Activated T-cell treated with anti-CD3 and anti-CD28 coated beads for 24 hours (primary cell): ENCODE results near the gene GPR148.

Experiments
- DNase-seq: peaks from one replicate; pipeline ENCODE4 v3.0.0-alpha.2; 2020; ENCODE audit warnings: low read depth

Gene GPR148

DNA sequence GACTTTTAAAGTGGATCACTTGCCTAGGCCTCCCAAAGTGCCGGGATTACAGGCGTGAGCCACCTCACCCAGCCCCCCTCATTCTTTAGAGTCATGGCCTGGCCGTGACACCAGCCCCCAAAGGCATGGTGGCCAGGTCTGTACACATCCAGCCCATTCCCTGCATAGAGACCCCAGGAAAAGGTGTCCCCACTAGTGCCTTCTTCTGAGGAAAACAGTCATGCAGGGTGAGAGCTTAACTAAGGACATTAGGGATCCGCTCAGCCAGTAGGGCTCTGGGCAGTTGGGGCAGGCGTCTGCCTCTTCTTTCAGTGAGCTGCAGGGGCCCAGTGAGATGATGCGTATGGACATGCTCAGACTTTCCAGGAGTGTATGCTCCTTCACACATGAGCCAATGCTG, 20.8 kb downstream of the GPR148 start:
- no peak for DNase-seq

DNA sequence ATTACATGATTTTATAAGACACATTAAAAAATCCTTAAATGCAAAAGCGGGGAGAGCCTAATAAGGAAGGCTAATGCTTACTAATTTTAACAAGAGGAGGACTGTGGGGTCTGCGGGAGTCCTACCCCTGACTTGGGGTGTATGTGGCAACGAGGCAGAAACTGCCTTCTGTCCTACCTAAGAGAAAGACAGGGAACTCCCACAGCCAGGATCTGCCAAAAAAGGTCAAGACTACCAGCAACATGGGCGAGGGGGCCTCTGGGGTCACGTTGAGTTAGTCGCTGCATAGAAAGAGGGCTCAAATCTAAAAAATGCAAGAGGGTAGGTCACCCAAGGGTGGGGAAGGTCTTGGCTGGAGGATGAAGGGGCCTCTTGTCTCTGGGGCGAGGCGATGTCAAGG, 25.9 kb downstream of the GPR148 start:
- DNase-seq, result no peak

DNA sequence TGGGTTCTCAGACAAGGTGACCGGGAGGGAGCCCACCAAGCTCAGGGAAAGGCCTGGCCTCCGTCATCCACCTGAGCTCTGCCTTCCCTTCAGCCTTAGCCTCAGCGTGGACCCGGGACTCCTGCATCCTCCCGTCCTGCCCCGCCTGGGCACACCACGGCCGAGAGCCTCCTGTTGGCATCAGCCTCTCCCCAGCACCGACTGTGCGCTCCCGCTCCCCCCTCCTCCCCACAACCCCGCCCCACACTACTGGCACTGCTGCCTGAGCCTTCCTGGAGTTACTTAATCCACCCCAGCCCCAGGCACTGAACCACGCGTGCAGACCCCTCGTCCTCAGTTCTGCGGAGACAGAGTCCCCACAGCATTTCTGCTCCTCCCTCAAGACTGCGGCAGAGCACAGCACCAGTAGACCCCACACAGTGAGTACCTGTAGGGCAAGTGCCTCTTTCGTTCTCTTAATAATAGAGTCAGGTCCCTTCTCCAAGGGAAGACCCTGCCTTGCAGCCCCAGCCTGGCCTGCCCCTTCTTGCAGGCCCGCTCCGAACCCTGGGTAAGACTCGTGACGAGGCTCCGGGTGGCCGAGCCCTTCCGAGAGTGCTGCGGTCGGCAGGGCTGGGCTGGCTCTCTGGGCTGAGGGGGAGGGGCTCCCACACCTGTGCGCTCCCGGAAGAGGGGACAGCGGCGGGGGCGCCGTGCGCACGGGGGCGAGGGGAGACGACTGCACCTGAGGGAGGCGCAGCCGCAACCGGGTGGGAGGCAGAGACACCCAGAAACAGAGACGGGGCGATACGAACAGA, 26.6 kb downstream of the GPR148 start, which contains the start of gene AMER3:
Gene AMER3 (plus strand): TSS at position 285 of the 797 bp plus-strand sequence. CDS start 6,533 bp downstream, outside the sequence.
- DNase-seq, result no peak

DNA sequence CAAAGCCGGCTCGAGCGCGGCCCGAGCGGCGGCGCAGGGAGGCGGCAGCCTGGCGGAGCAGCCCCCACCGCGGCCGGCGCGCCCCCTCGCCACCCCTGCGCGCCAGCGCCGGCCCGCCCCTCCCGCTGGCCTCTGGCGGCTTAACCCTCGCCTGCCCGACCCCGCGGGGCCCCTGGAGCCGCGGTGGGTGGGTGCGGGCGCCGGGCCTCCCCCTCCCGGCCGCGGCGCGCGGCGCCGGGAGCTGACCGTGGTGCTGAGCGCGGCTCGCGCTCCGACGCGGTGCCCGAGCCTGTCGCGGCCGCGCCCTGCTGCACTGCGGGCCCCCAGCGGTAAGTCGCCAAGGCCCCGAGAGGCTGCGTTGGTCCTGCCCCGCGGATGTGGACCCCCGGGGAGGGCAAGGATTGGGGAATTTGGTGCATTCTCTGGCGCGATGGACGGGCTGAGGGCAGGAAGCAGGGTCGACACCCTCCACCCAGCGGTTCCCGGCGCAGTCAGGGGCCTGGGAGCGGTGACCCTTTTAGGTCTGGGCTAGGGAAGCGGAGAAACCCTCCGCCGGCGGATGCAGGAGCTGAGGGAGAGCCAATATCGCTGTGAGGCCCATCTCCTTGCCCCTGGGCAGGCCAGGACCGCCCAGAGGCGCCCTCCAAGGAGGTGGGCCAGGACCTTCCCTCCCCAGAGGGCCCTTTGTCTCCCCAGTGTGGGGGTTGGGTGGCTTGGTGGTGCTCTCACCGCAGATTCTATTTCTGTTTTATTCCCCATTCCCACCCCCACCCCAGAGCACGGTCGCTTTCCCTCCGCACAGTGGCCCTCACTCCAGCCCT, 27.4 kb downstream of the GPR148 start:
- DNase-seq, result peak; percentile 3

DNA sequence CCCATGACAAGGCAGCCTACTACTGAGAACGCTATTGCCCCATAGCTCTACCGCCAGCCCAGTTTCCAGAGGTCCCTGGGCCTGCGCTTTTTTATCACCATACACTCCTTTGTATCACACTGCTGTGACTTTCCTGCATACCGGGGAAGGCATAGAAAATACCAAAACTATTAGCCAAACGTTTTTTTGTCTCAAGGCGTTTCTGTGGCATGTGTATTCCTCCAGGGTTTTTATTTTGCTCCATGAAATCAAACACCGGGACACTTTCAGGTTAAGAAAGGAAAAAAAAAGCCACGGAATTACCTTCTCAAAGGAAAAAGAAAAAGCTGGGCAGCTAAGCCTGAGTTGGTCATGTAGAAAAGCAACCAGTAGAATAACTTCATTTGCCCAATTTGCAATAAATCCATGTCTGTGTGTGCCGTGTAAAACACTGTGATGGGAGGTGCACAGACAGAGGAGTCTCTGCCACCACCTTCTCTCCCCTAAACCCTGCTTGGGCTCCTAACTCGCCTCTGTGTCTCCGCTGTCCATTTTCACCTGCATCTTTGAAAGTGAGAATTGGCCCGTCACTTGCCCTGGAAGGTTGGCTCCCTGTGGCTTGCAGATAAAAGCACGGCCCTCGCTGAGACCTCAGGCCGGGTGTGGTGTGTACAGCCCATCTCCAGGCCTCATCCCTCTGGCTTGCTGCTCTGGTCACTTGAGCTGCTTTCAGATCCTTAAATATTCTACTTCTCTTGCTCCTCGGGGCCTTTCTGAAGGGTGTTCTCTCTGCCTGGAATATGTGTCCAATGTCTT, 28.2 kb downstream of the GPR148 start:
- DNase-seq, result no peak

DNA sequence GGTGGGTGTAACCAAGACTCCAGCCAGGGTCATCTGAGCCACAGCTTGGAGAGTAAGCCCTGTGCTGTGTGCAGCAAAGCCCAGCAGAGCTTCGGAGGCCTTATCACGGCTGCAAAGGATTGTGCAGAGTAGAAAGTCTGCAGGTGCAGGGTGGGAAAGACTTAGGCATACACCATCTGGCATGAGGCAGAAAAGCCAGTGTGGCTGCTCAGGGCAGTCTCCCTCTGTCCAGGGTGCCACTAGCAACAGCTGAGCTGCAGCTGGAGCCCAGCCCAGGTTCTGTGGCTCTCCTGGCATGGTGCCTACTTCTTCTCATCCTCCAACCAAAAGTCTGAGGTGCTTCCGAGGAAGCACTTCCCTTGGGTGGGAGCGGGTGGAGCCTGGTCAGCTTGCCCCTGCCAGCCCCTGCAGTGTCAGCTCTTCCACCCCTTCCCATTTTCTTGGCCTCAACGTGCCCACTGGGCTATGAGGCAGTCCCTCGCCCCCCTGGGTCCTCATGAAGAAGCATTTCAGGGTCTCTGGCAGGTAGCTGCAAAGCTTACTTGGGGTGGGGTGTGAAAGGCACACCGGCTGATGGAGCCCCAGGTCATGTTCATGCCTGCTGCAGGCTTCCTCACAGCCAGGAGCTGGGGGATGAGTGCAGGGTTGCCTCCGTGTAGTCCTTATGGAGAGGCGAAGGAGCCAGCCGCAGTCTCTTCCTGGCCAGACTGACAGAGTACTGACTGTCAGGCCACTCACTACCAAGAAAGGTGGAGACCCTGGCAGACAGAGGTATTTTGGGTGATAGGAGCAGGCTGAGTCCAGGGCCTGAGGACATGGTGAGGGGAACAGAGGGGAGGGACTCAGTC, 31.3 kb downstream of the GPR148 start:
- DNase-seq, result no peak

DNA sequence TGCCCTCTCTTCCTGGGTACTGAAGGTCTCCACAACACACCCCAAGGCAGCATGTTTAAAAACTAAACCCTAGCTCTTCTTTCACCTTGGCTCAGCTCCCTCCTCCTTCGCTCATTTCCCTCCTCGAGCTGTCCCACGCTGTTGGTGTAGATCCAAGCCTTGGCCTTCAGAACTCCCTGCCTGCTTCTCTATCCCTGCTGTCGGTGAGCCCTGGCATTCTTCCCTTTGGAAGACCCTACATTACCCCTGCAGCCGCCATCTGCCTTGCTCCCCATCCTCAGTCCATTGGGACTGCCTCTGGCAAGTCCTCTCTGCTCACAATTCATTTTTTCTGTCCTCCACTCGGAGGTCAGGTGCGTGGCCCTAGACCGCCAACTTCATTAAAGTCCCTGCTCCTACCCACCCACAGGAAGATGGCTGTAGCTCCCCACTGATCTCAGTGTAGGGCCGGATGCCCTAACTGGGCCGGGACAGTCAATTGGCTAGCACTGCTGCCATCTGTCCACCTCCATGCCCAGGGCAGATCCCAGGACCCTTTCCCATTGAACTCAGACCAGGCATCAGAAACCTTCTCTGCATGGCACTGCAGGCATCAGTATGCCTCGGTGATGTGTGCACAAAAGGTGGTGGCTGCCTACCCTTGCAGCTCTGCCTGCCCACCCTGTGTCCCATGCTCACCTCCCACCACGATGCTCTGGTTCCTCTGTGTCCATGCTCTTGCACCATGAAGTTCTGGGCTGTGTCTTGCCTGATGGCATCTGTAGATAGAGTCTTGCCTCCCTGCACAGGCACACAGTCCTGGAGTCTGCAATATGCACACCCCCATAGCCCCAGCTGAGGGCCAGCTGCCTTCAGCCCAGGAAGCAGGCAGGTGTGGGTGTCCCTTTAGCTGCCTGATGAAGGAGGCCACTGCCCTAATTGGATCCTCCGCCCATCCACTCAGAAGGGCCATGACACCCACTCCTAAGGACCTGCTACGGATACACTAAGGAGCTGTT, 32.2 kb downstream of the GPR148 start:
- no peak for DNase-seq

DNA sequence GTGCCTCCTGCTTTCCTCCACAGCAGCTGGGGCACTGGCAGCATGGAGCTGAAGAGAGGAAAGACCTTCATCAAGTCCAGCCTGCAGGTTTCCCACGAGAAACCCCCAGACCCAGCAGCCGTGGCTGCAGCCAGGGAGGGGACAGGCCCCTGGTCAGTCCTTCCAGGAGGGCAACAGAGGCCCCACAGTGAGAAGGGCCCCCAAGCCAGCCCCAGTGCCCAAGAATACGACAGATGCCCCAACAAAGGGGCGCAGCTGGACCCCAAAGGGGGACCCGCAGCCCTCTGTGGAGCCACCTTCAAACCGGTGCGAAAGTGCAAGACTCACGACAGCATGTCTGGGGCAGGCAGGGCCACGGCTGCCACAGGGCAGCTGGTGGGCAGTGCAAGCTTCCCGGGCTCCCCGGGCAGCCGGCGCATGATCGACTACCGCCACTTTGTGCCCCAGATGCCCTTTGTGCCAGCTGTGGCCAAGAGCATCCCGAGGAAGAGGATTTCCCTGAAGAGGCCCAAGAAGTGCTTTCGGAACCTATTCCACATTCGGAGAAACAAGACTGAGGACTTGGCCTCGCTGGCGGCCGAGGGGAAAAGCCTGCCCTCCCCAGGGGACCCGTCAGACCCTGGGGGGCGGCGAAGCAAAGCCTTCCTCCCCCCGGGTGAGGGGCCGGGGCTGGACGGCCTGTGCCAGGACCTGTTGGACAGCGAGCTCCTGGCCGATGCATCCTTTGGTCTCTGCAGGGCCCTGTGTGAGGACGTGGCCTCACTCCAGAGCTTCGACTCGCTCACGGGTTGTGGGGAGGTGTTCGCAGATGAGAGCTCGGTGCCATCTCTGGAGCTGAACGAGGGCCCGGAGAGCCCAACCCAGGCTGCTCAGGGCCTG, 33.4 kb downstream of the GPR148 start:
- no peak for DNase-seq

DNA sequence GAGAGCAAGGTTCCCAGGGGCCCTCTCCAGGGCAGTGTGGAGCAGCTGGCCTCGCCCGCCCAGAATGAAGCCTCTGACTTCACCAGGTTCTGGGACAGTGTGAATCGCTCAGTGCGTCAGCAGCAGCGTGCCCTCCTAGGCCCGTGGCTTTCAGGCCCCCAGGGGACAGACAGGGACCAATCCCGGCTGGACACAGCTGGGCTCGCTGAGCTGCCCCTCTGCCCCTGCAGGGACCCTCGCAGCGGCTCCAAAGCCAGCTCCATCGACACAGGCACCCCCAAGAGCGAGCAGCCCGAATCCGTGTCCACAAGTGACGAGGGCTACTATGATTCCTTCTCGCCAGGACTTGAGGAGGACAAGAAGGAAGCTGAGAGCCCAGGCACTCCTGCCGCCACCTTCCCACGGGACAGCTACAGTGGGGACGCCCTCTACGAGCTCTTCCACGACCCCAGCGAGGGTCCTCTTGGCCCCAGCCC, 34.1 kb downstream of the GPR148 start:
- DNase-seq, result no peak

DNA sequence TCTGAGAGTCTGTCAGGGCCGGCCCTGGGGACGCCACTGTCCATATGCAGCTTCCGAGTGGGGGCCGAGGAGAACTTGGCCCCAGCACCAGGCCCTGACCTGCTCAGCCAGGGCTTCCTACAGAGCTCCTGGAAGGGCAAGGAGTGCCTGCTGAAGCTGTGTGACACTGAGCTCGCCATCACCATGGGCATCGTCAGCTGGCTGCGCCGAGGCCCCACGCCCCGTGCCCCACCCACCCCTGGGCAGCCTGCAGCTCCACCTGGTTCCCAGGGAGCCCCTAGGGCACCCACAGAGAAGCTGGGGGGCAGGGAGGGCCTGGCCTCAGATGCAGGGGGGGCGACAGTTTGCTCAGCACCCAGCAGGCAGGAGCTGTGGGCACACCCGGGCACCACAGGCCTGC, 34.5 kb downstream of the GPR148 start:
- DNase-seq, result no peak

DNA sequence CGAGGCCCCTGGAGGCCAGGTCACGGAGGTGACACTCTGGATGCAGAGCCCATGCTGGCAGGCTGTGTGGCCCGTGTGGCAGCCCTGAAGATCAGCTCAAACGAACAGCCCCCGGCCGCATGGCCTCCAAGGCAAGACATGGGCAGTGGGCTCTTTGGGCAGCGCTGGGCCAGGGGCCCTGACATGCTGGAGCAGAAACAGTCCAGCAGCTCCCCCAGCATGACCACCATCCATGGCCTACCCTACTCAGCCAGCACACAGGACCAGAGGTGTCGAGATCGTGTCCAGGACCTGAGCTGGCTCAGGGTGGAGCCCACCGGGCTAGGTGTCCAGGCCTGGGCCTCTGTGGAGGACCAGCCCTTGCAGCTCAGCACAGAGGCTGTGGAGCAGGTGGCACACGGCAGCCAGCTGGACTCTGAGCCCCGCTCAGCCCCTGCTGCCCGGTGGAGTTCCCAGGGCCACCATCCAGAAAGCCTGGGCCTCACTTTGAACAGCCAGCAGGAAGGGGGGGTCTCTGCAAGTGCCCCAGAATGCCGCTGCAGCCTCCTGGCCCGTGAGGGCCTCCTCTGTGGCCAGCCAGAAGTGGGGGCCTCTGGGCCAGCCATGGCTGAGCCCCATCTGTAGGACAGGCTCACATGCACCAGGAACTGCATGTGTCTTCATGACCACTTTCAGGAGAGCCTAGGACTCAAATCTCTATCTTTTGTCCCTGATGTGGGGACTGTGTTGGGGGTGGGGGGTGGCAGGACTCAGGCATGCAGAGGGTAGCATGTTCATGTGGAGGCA, 35.4 kb downstream of the GPR148 start:
- DNase-seq, result no peak

DNA sequence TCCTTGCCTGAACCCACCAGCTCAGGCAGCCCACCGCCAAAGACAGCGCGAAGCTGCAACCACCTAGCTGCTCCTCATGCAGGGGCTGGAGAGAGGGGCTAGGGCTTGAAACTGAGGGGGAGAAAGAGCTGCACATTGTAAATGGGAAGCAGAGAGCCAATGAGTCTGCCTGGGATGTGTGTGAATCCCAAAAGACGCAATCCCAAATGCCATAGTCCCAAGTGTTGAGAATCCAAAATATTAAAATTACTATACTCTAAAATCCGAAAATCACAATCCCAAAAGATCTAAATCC, 35.9 kb downstream of the GPR148 start:
- DNase-seq, result no peak

DNA sequence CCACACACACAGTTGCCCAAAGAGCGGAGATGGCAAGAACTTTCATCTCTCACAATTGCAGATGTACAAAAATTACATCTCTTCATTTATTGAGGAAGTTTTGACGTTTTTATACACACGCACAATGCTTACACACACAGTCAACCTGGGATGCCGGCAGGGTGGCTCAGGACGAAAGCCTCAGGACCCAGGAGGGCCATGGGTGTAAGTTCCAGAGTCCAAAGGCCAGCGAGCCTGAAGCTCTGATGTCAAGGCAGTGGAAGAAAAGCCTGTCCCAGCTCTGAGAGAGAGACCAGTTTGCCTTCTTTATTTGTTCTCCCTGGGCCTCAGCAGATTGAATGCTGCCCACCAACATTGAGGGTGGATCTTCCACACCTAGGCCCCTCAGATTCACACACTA, 36.6 kb downstream of the GPR148 start:
- no peak for DNase-seq

DNA sequence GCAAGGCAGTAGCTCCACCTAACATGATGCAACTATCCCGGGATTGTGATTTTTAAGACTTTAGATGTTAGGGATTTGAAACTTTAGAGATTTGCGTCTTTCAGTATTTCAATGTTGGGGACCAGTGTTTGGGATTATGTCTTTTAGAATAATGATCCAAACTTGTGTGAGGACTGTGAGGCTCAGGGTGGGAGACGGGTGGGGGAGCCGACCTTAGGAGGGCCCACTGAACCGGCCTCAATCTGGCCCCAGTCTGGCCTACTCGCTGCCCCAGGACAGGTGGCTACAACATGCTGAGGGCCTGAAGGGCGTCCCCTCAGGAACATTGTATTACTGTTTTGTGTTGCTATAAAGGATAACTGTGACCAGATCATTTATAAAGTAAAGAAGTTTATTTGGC, 37.2 kb downstream of the GPR148 start:
- no peak for DNase-seq

DNA sequence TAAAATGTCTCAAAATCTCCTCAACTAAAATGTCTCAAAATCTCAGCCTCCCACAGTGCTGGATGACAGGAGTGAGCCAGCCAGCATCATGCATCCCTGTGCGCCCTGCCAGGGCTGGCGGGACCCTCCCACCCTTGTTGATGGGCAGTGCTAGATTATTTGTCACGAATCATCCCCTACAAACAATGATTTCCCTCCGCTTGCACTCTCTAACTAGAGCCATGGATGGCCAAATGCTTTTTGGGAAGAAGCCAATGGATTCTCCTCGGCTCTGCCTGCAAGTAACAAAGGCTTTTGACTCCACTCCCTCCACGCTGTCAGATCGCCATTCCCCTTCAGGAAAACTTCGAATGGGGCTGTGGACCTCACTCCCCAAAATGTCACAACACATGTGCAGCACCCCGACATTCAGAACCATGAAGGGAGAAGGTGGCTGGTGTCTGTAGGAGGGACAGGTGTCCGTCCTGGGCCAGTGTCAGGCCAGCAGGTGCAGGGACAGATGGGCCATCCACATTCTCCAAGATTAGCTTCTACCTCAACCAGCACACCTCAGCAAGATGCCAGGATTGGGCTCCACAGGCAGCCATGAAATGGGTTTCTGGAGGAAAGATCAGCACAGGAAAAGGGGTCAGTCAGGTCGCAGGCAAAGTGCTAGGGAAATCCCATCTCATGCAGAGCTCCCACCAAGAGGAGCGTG, 38.0 kb downstream of the GPR148 start:
- no peak for DNase-seq

DNA sequence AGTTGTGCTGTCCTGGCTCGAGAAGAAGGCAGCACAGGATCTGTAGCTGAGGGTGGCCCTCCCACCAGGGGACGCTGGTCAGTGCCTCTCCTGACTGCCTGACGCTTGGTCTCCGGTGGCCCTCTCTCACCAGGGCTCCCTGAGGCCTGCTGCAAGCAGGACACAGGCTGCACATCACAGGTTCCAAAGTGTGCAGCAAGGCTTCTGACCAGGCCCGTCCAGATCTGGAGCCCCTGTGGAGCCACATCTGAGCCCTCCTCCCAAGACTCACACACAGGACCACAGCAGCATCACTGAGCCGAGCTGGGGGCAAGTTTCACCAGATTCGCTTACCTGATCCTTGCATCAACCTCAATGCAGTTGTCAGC, 38.5 kb downstream of the GPR148 start:
- DNase-seq, result no peak

DNA sequence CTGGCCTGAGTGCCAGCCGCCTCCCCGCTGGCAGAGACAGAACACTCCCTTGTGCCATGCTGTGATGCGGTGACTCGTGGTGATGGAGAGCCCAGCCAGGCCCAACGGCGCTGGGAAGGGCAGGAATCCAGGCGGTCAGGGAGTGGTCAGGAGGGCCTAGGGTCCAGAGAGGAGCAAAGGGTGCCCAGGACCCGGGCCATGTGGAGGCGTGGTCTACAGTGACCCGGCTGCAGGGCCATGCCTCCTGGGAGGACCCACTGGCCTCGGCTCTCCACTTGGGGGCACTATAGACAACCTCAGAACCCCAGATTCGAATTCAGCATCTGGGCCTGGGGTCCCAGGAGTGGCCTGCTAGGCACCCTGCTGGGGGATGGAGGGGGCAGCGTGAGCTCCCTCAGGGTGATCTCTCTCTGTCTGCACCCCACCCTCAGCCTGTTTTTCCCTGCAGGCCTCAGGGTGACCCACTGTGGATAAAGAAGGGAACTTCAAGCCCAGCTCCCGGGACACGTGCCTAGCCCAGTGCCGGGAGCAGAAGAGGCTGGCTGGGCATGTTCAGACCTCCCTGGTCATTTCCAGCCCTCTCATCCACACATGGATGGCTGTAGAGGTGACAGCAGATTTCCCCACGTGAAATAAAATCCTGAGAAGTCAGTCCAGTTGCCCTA, 39.5 kb downstream of the GPR148 start:
- DNase-seq, result no peak
